NAMALWA (cell line): ENCODE measurements around the gene ZDHHC1.
A peak's percentile ranks its signal among the peaks of the same experiment; 100 is the strongest.

Source experiments
- DNase-seq: peaks from one replicate; pipeline ENCODE4 v3.0.0-alpha.2; 2015; ENCODE audit warnings: low spot score

ZDHHC1 gene, protein sequence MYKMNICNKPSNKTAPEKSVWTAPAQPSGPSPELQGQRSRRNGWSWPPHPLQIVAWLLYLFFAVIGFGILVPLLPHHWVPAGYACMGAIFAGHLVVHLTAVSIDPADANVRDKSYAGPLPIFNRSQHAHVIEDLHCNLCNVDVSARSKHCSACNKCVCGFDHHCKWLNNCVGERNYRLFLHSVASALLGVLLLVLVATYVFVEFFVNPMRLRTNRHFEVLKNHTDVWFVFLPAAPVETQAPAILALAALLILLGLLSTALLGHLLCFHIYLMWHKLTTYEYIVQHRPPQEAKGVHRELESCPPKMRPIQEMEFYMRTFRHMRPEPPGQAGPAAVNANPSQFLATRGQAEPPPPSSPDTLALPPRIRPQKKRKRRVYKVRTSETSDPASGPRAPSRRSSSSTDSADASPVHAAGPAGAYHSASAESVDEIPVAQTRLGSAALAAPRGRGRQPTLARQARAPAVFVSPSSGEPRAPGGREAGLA

DNA sequence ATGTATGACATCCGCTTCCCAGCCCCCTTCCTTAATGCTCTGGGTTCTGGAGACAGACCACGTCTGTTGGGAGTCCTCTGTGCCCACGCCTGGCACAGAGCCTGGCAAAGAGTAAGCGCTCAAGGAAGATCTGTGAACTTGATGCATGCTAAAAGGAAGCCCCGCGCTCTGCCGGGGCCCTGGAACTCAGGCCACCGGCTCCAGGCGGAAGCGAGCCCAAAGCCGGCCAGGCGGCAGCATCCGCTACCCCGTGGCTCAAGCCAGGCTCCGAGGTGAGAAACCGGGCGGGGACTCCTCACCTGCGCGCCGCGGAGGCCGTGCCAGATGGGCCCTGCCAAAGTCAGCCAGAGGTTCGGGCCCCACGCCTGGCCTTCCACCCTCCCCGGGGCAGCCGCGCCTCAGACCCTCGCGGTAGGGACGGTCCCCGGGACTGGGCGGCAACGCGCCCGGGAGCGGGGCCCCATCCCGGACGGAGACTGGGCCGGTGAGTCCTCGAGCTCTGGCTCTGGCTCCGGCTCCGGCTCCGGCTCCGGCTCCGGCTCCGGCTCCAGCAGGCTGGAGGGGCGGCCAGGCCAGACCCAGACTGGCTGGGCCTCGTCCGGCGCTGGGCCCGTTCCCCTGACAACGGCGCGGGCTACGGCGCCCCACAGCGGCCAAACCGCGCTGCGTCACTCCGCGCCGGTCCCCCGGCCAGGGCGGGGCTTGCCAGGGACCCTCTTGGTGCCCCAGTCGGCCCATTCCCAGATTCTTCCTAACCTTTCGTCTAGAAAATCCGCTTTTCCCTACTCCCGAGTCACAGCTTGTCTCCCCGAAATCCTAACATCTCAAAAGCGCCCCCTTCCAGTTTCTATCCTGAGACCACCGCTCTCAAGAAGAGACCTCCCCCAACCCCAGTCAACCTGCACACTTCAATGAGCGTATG lies at the start of gene ZDHHC1:
Gene ZDHHC1 (minus strand): TSS at position 606 of the 922 bp plus-strand sequence. CDS start 8,702 bp downstream, outside the sequence.
- DNase-seq = peak; percentile 45

DNA sequence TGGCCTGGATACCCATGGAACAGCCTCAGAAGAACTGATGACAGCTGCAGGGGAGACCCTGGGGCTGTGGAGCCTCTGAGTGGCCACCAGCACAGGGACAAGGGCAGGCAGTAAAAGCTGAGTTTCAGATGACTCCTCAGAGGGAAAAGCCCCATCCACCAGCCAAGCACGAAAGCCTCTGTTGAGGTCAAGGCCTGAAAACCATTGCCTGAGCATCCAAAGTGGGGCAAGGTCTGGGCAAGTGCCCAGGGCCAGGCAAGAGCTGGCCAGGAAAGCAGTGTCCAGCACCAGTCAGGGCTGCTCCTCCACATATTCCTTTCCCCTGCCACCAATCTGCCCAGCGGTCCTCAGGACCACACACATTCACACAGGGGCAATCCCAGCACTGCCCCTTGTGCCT lies 48.3 kb upstream of the ZDHHC1 start:
- no peak for DNase-seq

DNA sequence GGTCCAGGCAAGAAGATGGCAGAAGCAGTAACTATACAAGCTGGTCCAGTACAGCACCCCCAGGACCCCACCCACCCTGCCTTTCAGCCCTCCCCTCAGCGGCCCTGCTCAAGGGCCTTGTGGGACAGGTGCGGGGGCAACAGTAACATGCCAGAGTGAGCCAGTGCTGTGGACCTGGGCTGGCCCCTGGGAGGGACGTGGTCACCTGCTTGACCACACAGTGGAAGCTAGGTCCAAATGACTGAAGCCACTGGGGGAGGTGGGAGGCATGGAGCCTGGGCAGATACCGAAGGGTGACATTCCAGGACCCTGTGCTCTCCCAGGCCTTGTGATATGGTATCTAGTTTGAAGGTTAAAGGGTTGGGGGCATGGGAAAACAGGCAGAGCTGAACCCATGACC lies 47.4 kb upstream of the ZDHHC1 start:
- DNase-seq = no peak

DNA sequence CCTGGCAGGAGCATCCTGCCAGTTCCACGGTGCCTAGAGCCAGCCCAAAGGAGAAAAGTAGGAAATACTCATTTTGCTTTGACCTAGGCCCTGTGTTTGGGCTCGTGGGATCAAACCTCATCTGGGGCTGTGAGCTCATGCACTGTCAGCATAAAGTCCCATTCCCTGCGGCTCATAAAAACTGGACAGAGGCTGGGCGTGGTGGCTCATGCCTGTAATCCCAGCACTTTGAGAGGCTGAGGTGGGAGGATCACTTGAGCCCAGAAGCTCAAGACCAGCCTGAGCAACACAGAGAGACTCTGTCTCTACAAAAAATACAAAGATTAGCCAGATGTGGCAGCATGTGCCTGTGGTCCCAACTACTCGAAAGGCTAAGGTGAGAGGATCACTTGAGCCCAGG lies 46.8 kb upstream of the ZDHHC1 start:
- no peak for DNase-seq

DNA sequence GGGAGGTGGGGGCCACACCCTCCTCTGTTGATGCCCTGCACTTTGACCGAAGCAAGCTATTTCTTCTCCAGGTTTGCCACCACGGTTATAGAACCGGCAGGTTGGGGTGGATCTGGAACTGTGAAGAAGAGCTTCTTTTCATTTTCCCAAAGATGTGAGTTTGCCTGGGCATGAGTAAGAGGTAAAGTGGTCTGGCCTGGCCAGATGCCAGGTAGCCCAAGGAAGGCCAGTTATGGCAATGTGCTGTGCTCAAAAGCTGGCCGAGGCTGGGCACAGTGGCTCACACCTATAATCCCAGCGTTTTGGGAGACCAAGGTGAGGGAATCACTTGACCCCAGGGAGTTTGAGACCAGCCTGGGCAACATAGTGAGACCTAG lies 46.0 kb upstream of the ZDHHC1 start:
- DNase-seq = no peak

DNA sequence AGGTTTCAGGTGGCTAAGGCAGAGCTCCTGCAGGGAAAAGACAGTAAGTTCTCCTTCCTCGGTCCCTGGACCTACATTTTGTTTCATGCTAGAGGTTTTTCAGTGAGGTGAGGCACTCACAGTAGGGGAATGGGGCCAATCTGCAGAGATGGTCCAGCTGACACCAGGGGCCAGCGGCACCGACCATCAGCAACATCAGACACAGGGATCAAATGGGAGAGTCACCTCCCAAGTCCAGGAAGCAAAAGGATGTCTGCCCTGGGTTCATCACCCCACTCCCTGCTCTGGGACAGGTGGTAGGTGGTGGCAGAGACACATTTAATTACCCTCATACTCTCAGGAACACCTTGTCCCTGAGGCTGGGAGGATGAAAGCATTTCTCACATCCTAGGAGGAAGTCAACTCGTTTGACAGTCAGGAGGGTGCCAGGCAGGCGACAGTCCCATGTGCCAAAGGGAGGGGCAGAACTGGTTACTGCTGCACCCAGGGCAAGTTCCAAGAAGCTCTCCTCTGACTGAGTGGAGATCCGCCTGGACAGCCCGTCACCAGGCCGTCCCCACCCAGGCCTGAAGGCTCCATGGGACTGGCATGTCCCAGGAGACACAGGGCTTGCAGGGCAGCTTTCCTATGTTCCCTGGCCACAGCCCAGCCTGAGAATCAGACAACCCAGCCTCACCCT lies 45.5 kb upstream of the ZDHHC1 start:
- DNase-seq = no peak

DNA sequence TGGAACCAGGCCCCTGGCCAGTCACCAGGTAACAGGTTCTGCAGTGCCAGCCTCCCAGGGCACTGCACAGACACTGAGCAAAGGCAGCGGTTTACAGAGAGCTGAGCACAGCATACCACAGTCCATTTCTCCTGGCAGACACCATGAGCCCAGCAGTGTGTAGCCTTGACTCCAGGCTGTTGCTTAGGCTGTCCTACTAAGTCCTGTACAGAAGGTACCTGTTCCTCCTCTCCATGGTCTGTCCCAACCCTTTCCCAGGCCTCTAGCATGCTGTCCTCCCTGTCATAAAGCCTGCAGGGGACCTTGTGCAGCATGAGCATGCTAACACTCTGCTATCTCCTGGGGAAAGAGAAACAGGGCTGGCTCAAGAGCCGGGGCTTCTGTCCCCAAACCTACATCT lies 44.7 kb upstream of the ZDHHC1 start:
- no peak for DNase-seq

DNA sequence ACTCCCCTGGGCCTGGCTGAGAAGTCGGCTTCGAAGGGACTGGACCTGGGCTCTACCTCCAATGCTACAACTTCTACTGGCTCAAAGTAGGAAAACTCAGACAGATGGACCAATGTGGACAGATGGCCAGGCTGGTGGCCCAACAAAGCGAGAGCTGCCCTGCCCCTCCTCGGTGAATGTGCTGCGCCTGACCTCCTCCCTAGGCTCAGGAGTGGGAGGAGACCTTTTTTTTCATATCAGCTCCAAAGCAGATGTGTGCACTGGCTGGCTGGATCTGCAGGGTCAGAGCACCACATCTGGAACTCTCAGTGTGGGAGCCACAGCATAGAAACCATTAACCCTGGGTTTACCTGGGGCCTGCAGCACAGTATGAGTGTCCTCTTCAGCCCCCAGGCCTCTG lies 43.9 kb upstream of the ZDHHC1 start:
- no peak for DNase-seq

DNA sequence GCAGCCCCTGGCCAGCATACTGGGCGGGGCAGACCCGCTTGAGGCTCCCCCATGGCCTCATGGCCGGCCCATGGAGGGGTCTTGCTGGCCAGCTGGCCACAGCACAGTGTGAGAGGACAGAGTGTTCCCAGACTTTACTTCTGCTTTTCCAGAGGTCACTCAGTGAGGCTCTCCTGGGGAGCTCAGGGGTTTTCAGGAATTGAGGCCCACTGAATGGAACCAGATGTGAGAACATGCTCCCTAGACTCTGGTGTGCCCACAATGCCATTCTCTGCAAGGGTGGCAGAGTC lies 43.5 kb upstream of the ZDHHC1 start:
- DNase-seq = no peak

DNA sequence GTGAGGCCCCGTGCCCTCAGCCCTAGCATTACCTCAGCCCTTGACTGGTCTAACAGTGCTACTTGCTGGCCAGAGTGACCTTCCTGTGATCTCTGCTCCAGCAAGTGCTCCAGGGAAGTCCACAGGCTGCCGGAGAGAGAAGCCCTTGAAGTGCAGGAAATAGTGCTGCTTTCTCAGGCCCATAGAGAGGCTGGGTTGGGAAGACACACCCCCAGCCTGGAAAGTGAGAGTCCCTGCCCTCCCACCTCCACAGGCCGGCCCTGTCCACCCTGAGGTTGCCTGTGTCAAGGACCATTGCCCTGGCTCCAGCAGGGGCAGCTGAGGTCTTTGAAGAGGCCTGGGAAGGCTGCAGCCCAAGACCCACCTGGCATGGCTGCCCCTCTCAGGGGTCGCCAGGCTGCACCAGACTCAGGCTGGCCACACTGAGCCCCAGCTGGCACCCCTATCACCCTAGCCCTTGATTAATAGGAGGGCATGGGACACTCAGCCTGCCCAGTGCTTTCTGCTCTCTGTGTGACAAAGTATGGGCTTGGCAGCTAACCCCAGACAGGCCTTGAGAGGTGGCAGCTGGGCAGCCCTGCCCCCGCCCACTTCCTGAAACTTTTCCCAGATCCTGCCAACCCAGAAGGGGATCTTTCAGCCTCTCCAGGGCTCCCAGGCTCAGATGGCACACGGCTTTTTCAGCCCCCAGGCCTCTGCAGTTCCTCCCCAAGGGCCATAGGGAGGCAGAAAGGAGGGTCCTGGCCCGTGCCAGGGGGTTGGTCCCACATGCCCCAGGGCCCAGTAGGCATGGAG lies 43.0 kb upstream of the ZDHHC1 start:
- no peak for DNase-seq

DNA sequence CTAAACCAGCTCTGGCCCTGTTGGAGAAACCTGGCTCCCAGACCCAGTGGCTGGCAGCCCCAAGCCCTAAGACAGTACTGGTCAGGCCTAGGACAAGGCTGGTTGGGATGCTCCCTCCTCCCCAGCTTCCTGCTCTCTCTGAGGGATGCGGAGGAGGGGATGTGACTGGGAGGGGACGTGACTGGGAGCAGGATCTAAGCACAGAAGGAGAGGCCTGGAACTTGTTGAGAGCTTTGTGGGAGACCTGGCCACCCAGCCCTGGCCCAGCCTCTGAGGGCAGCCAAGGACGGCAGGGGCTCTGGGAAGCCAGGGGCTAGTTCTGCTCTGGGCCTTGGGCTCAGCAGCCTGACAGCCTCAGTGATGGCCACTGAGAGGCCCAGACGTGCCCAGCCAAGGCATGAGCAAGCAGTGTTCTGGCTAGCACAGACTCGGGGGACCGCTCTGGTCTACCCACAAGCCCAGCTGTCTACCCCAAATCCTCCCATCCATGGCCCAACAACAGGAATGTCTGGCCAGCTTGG lies 41.9 kb upstream of the ZDHHC1 start:
- no peak for DNase-seq

DNA sequence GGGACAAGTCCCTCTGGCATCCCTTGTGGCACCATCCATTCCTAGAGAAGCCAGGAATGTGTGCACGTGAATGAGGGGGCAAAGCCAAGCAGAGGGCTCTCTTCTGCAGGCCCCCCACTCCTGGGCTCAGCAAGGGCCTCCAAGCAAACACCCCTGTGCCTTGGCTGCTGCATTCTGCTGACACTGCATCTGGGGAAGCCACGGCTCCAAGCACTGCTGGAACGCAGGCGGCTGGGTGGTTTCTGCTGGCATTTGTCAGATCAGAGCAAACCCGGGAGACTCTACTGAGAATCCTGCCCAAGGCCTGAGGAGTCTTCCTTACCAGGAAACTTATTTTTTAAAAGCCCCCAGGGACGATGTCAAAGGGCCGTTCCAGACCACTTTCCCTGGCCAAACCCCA lies 41.3 kb upstream of the ZDHHC1 start:
- no peak for DNase-seq

DNA sequence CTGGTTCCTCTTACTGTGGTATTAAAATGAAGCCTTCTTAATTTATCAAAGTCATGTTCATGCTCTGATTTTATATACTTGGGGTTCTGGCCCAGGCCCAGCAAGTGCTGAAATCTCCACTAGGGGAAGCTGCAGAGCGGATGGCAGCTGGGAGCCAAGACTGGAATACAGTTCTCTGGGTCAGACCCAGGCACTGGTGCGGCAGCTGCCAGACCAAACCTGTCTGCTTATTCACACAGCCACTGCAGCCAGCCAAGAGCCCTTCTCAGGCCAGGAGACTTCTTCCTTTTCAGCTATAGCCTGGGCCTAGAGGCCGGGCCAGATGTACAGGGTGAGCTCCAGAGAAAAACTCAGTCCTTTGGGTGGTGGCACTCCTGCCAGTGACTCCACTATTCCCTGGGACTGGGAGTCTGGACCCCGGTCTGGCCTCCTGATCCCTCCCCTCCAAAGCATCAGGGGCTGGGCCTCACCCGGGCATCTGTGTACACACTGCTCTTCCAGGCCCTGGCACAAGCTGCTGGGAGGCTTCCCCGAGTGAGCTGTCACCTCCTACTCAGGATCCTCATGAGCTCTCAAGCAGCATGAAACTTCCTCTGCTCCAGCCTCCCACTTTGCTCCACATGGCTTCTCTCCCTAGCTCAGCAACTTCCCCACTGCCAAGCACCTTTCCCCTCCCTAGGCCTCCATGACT lies 40.3 kb upstream of the ZDHHC1 start:
- DNase-seq = peak; percentile 49

DNA sequence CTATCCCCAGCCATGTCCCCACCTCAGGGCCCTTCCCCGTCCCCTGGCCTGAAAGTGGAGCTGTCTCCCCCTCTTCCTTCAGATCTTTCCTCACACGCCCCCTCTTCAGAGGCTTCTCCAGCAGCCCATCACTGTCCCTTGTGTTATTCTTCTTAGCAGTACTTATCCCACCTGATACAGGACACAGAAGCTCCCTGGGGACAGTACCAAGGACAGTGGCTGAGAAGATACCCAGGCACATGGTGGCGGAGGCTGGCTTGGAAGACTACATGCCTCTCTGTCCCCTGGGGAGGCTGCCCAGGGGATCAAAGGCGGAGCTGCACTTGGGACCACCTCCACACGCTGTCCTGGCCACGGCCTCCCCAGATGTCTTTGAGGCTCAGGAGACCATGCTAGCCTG lies 38.6 kb upstream of the ZDHHC1 start:
- DNase-seq = no peak

DNA sequence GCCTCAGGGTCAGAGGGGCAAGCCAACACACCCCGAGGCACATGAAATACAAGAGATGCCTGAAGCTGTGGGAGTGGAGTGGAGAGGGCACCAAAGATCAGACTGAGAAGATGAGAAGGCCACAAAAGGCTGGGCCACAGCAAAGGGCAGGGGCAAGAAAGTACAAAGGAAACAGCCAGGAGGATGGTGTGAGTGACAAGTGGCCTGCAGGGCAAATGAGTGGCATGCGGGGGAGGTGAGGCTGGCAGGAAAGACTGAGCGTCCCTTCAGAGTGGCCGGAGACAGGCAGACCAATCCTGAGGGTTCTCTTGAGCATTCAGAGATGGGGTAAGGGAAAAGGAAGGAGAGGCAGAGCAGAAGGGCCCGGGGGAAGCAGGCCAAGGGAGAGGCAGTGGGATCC lies 37.8 kb upstream of the ZDHHC1 start:
- DNase-seq = no peak

DNA sequence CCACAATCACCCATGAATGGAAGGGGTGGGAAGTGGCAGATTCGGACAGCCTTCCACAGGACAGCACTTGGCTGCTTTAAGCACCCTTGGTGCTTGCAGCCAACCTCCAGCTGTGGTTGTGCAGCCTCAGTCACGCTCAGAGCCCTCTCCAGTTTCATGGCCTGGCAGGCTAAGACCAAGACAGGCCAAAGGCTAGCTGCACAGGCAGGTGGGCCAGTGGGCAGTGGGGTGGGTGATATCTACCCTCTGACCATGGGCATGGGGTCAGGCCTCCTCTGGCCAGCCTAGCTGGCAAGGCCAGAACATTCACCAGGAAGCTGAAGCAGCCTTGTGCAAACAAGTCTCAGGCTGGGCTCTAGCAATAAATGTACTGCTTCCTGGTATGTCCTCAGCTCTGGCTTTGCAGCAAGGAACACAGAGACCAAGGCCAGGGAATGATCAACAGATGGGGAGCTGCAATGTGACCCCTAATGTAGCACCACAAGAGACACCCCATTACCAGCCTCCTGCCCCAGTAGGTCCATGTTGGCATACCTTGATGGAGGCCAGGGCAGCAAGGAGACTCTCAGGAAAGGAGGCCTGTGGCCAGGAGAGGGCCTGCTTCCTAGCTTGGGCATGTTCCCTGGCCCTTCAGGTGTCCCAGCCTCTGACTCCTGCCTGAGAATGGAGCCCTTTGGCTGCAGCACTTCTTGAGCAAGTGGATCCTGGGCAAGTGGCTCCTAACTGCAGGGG lies 35.6 kb upstream of the ZDHHC1 start:
- no peak for DNase-seq

DNA sequence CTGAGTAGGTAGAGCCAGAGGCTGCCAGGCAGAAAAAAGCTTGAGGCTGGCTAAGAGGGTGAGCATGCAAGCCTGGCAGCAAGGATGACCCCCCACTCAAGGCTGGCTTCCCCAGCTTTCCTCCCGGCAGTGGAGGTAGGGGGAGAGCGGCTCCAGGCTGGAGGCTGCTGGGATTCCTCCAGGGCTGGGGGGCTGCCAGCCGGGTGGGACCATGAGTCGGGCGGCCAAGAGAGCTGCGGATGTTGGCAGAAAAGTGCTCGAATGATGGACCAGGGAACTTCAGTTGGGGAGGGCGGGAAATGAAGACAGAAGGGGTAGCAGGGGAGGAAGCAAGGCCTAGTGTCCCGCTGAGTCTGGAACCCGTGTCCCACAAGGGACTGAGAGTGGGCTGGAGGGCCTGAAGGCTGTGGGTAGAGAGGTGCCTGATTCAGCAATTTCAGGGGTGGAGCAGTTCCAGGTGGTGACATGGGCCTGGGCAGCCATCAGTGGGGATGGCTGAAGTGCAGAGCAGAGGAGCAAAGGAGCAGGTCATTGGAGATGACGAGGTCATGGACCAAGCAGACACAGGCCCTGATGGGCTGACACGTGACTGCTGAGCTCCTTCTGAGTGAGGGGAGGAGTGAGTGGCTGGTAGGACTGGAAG lies 34.9 kb upstream of the ZDHHC1 start:
- no peak for DNase-seq

DNA sequence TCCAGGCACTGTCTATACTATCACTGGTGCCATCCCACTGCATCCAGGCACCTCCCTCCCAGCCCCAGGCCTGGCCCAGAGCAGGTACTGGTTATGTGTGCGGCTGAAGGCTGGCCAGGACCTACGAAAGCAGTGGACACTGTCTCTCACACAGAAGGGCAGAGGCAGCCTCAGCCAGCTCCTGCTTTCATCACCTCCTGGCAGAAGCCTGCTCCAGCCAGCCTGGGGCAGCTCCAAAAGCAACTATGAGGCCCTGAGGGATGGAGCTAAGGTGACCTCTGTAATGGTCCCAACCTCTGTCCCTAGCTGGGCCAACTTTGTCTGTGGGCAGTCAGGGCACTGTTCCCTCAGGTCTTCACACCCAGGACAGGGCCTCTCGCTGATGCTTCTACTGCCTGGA lies 33.5 kb upstream of the ZDHHC1 start:
- no peak for DNase-seq

DNA sequence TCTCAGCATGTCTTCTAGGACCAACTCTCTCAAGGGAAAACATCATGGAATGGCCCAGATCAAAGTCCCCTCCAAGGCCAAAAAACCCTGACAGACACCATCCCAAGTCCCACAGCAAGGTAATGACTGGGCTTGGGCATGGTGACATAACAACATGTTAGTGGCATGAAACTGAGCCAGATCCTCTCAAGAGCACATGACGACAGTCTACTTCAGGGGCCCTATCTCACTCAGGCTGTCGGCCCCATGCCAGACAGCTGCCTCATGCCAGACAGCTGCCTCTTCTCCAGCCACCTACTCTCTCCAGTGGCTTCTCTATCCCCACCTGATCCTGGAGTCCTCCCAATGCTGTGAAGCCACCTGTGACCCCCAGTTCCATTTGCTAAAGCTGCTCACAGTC lies 33.1 kb upstream of the ZDHHC1 start:
- DNase-seq = no peak

DNA sequence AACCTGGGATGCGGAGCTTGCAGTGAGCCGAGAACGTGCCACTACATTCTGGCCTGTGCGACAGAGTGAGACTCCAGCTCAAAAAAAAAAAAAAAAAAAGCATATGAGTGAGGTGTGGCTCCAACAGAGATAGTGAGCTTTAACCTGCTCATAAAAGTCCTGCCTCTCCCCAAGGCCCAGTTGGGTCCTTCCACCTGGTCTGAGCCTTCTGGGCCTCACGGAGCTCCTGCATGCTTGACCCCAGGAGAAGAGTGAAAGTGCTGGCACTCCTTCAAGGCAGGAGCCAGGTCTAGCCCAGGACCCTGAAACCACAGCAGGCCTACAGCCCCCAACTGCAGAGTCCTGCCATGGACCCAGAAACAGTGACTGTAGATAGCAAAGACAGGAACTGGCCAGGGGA lies 32.3 kb upstream of the ZDHHC1 start:
- no peak for DNase-seq
